H9 (cell line): ENCODE results near the gene PTPN2. TPM values are rescaled to one million over a fixed set of nuclear protein-coding genes. Genes with fewer than 3 reads are reported as not detected.
A peak's percentile ranks its signal among the peaks of the same experiment; 100 is the strongest.

Source experiments
- DNase-seq: peaks from one replicate; pipeline ENCODE4 v3.0.0-alpha.2; 2017
- H2AFZ ChIP-seq: one replicate; pipeline ENCODE4 v1.6.1; 2013; ENCODE audit warnings: mild to moderate bottlenecking, low read length, control low read depth, moderate library complexity
- H2AK5ac ChIP-seq: 2 replicates; pipeline ENCODE4 v1.6.1; 2013; ENCODE audit warnings: low read length, control low read depth, mixed read lengths; ENCODE audit not compliant: insufficient read length
- H2BK120ac ChIP-seq: one replicate; pipeline ENCODE4 v1.6.1; 2013; ENCODE audit warnings: low read depth, mild to moderate bottlenecking, low read length, control low read depth, inconsistent platforms; ENCODE audit not compliant: poor library complexity, severe bottlenecking
- H2BK12ac ChIP-seq: 2 replicates; pipeline ENCODE4 v1.6.1; 2013; ENCODE audit warnings: low read length, control low read depth, mixed read lengths, low read depth; ENCODE audit not compliant: insufficient read length
- H2BK15ac ChIP-seq: 2 replicates; pipeline ENCODE4 v1.6.1; 2013; ENCODE audit warnings: low read depth, low read length, control low read depth
- H2BK20ac ChIP-seq: one replicate; pipeline ENCODE4 v1.6.1; 2013; ENCODE audit warnings: low read depth, mild to moderate bottlenecking, low read length, control low read depth, inconsistent platforms; ENCODE audit not compliant: poor library complexity, severe bottlenecking
- H2BK5ac ChIP-seq: 2 replicates; pipeline ENCODE4 v1.6.1; 2013; ENCODE audit warnings: low read length, control low read depth, mixed read lengths; ENCODE audit not compliant: insufficient read length
- H3K14ac ChIP-seq: 2 replicates; pipeline ENCODE4 v1.6.1; 2013; ENCODE audit warnings: low read length, control low read depth; ENCODE audit not compliant: insufficient read depth
- H3K18ac ChIP-seq: 2 replicates; pipeline ENCODE4 v1.6.1; 2013; ENCODE audit warnings: low read depth, mild to moderate bottlenecking, mixed read lengths, low read length, control low read depth; ENCODE audit not compliant: insufficient read length
- H3K23ac ChIP-seq: 2 replicates; pipeline ENCODE4 v1.6.1; 2013; ENCODE audit warnings: low read length, control low read depth, mixed read lengths, low read depth; ENCODE audit not compliant: insufficient read length
- H3K23me2 ChIP-seq: 2 replicates; pipeline ENCODE4 v1.6.1; 2013; ENCODE audit warnings: low read depth, mild to moderate bottlenecking, mixed read lengths, low read length, control low read depth; ENCODE audit not compliant: insufficient read length, poor library complexity, severe bottlenecking
- H3K27ac ChIP-seq: 2 replicates; pipeline ENCODE4 v1.5.1; 2013; ENCODE audit warnings: low read length, control low read depth, mixed read lengths, low read depth; ENCODE audit not compliant: insufficient read length
- H3K27me3 ChIP-seq: 2 replicates; pipeline ENCODE4 v1.6.1; 2013; ENCODE audit warnings: low read length, control low read depth, inconsistent platforms; ENCODE audit not compliant: insufficient read depth
- H3K4ac ChIP-seq: 2 replicates; pipeline ENCODE4 v1.6.1; 2013; ENCODE audit warnings: low read depth, mild to moderate bottlenecking, control low read depth, inconsistent platforms, low read length, moderate library complexity
- H3K4me1 ChIP-seq: 2 replicates; pipeline ENCODE4 v1.6.1; 2013; ENCODE audit warnings: low read length, control low read depth, inconsistent platforms; ENCODE audit not compliant: insufficient read depth
- H3K4me2 ChIP-seq: 2 replicates; pipeline ENCODE4 v1.6.1; 2013; ENCODE audit warnings: low read length, control low read depth, mixed read lengths; ENCODE audit not compliant: insufficient read length, insufficient read depth
- H3K56ac ChIP-seq: 2 replicates; pipeline ENCODE4 v1.6.1; 2013; ENCODE audit warnings: low read depth, mild to moderate bottlenecking, mixed read lengths, low read length, control low read depth; ENCODE audit not compliant: insufficient read length
- H3K79me1 ChIP-seq: 2 replicates; pipeline ENCODE4 v1.6.1; 2013; ENCODE audit warnings: low read depth, mild to moderate bottlenecking, moderate library complexity, low read length, control low read depth, inconsistent platforms; ENCODE audit not compliant: insufficient read depth, poor library complexity, severe bottlenecking
- H3K79me2 ChIP-seq: 2 replicates; pipeline ENCODE4 v1.6.1; 2013; ENCODE audit warnings: low read length, control low read depth, inconsistent platforms; ENCODE audit not compliant: insufficient read depth
- H3K9ac ChIP-seq: 2 replicates; pipeline ENCODE4 v1.6.1; 2013; ENCODE audit warnings: low read length, control low read depth, mixed read lengths; ENCODE audit not compliant: insufficient read length; ENCODE audit errors: extremely low read depth
- H3K9me3 ChIP-seq: one replicate; pipeline ENCODE4 v1.6.1; 2013; ENCODE audit warnings: low read depth, low read length, inconsistent platforms; ENCODE audit not compliant: control insufficient read depth
- H3T11ph ChIP-seq: one replicate; pipeline ENCODE4 v1.6.1; 2013; ENCODE audit warnings: mild to moderate bottlenecking, low read length, control low read depth, inconsistent platforms
- H4K20me1 ChIP-seq: one replicate; pipeline ENCODE4 v1.6.1; 2013; ENCODE audit not compliant: control insufficient read depth, insufficient read length, insufficient read depth
- H4K5ac ChIP-seq: 2 replicates; pipeline ENCODE4 v1.6.1; 2013; ENCODE audit warnings: low read depth, mild to moderate bottlenecking, mixed read lengths, low read length, control low read depth; ENCODE audit not compliant: insufficient read length
- H4K8ac ChIP-seq: replicated peaks from 2 replicates; pipeline ENCODE4 v1.6.1; 2013; ENCODE audit warnings: low read length, control low read depth, mixed read lengths, low read depth; ENCODE audit not compliant: insufficient read length
- H4K91ac ChIP-seq: 2 replicates; pipeline ENCODE4 v1.6.1; 2013; ENCODE audit warnings: low read depth, mild to moderate bottlenecking, moderate library complexity, mixed read lengths, low read length, control low read depth; ENCODE audit not compliant: insufficient read length
- H3K27ac Mint-ChIP-seq, 3 experiments: 2 replicates in 2 of 3; 3 replicates in 1 of 3; pipeline ENCODE4 v1.8.0; 2020 to 2021; ENCODE audit warnings: mixed read lengths in 3 of 3, mild to moderate bottlenecking in 1 of 3, moderate library complexity in 1 of 3
- H3K27me3 Mint-ChIP-seq: 2 replicates; pipeline ENCODE4 v1.8.0; 2021; ENCODE audit warnings: low read depth, mild to moderate bottlenecking, moderate library complexity, mixed read lengths
- H3K36me3 Mint-ChIP-seq, 3 experiments: 2 replicates in 2 of 3; 3 replicates in 1 of 3; pipeline ENCODE4 v1.8.0; 2020 to 2021; ENCODE audit warnings: low read depth in 3 of 3, mixed read lengths in 3 of 3; ENCODE audit not compliant: insufficient read depth in 1 of 3
- H3K4me1 Mint-ChIP-seq, 2 experiments: 2 replicates each; pipeline ENCODE4 v1.8.0; 2020; ENCODE audit warnings: mixed read lengths in 2 of 2
- H3K4me3 Mint-ChIP-seq, 2 experiments: 2 replicates in 1 of 2; 3 replicates in 1 of 2; pipeline ENCODE4 v1.8.0; 2020 to 2021; ENCODE audit warnings: mild to moderate bottlenecking in 2 of 2, mixed read lengths in 2 of 2, moderate library complexity in 1 of 2
- H3K9me3 Mint-ChIP-seq, 2 experiments: 2 replicates in 1 of 2; 3 replicates in 1 of 2; pipeline ENCODE4 v1.8.0; 2020; ENCODE audit warnings: mild to moderate bottlenecking in 2 of 2, mixed read lengths in 2 of 2, moderate library complexity in 1 of 2
- CTCF ChIP-seq: fragments of 200-600 bp; sonication (generic); conservative IDR thresholded peaks from 3 replicates; pipeline ENCODE4 v1.8.0; 2021; ENCODE audit warnings: antibody characterized with exemption, mild to moderate bottlenecking
- WGBS: extraction: QIAGEN DNeasy Blood & Tissue Kit; methylation state at CpG from one replicate; pipeline ENCODE4 v1.1.7; 2013; ENCODE audit warnings: missing lambda C conversion rate, low lambda C conversion rate, mixed read lengths; ENCODE audit not compliant: insufficient read length; ENCODE audit errors: extremely low coverage; 5-methylcytosine and 5-hydroxymethylcytosine counted together
- total RNA-seq: library from RNA; stranded (reverse); gene quantifications from 2 replicates; pipeline ENCODE4 v1.2.1, GENCODE V29; 2021

The PTPN2 gene
- total RNA-seq, 1 experiment from 2014 or later, result 48.7 TPM

- no peak overlapping the region for H3K4ac ChIP-seq
- H3K9me3 Mint-ChIP-seq, result no peaks in the 10 kb centered on the region
- WGBS, result no CpG with 5 or more reads among the region's 1 CpG
- no peak overlapping the region for H3K27ac ChIP-seq
- H3K27ac Mint-ChIP-seq, result peak overlapping the region in 1 of 3 experiments; percentile 60; a peak in 2 of 7 replicates
- no peak for DNase-seq
- no peak overlapping the region for H2BK12ac ChIP-seq
- H2BK20ac ChIP-seq, result no peak overlapping the region
- no peak overlapping the region for H3T11ph ChIP-seq
- H3K4me3 Mint-ChIP-seq, result no peak overlapping the region
- H3K4me2 ChIP-seq, result no peak overlapping the region
- H2BK120ac ChIP-seq, result no peak overlapping the region
- H3K79me1 ChIP-seq, result no peaks in the 10 kb centered on the region
- no peaks in the 10 kb centered on the region for H3K9me3 ChIP-seq
- no peak for TF ChIP-seq CTCF
- H3K23ac ChIP-seq, result no peak overlapping the region
- H3K4me1 ChIP-seq, result peaks cover 4% of the 10 kb centered on the region; the same call in 1 of the 2 replicates
- H4K8ac ChIP-seq, result no peak overlapping the region
- H3K36me3 Mint-ChIP-seq, result peaks cover 5 to 11% (median 6%) of the 10 kb centered on the region in 3 experiments; a peak in 5 of 7 replicates
- no peak overlapping the region for H3K56ac ChIP-seq
- no peaks in the 10 kb centered on the region for H3K23me2 ChIP-seq
- H2BK5ac ChIP-seq, result no peak overlapping the region
- H3K27me3 Mint-ChIP-seq, result no peaks in the 10 kb centered on the region
- H3K4me1 Mint-ChIP-seq, result peaks cover 28 to 30% of the 10 kb centered on the region in 2 experiments
- H3K9ac ChIP-seq, result no peak overlapping the region
- peaks cover 2% of the 10 kb centered on the region; the same call in 1 of the 2 replicates for H3K79me2 ChIP-seq
- H2BK15ac ChIP-seq, result no peak overlapping the region
- no peak overlapping the region for H2AFZ ChIP-seq
- no peak overlapping the region for H2AK5ac ChIP-seq
- no peak overlapping the region for H4K5ac ChIP-seq
- H4K91ac ChIP-seq, result no peak overlapping the region
- no peaks in the 10 kb centered on the region for H3K27me3 ChIP-seq
- H3K18ac ChIP-seq, result no peak overlapping the region
- H3K14ac ChIP-seq, result no peak overlapping the region
- no peaks in the 10 kb centered on the region for H4K20me1 ChIP-seq
These were observed 44.4 kb downstream of the PTPN2 start for GRCh38 chr18:12839526-12840196.
